GM19463 (cell line): ENCODE measurements around the gene PEX11G.

Experiments used
- ATAC-seq: cut with Tn5 transposase; IDR thresholded peaks from one replicate; pipeline ENCODE4 v1.9.1; 2021; ENCODE audit warnings: mild to moderate bottlenecking, moderate library complexity; ENCODE audit not compliant: unreplicated experiment

The PEX11G gene

GRCh38 chr19:7500811-7501450 lies 12.1 kb upstream of the PEX11G start:
- no peak for ATAC-seq

GRCh38 chr19:7497292-7497691 lies 8.5 kb upstream of the PEX11G start:
- no peak for ATAC-seq

- no peak for ATAC-seq
These were observed 5.7 kb upstream of the PEX11G start for GRCh38 chr19:7494416-7495098.

GRCh38 chr19:7492558-7492957 lies 3.7 kb upstream of the PEX11G start:
- ATAC-seq: no peak

GRCh38 chr19:7492142-7492541 lies 3.3 kb upstream of the PEX11G start:
- no peak for ATAC-seq

GRCh38 chr19:7489609-7490044 lies 792 bp upstream of the PEX11G start:
- ATAC-seq: no peak

- no peak for ATAC-seq
These were observed 1.9 kb downstream of the PEX11G start for GRCh38 chr19:7486923-7487322.

GRCh38 chr19:7483720-7484201 lies 5.1 kb downstream of the PEX11G start:
- no peak for ATAC-seq

GRCh38 chr19:7482584-7483439 lies 6.0 kb downstream of the PEX11G start:
- ATAC-seq: no peak

- no peak for ATAC-seq
These were observed 7.9 kb downstream of the PEX11G start for GRCh38 chr19:7480970-7481255.

GRCh38 chr19:7480222-7480969 lies 8.4 kb downstream of the PEX11G start:
- no peak for ATAC-seq

- no peak for ATAC-seq
These were observed 10.0 kb downstream of the PEX11G start for GRCh38 chr19:7478843-7479227.

GRCh38 chr19:7478173-7478842 lies 10.5 kb downstream of the PEX11G start:
- ATAC-seq: no peak

GRCh38 chr19:7477758-7478157 lies 11.1 kb downstream of the PEX11G start:
- no peak for ATAC-seq

GRCh38 chr19:7476777-7477494 lies 11.9 kb downstream of the PEX11G start:
- ATAC-seq: no peak

GRCh38 chr19:7476241-7476640 lies 12.6 kb downstream of the PEX11G start:
- no peak for ATAC-seq

- ATAC-seq: no peak
These were observed 13.2 kb downstream of the PEX11G start for GRCh38 chr19:7475665-7476064.

- ATAC-seq: no peak
These were observed 16.9 kb downstream of the PEX11G start for GRCh38 chr19:7471696-7472615.
